Thyroid gland (tissue), 4 donors: ENCODE results near the gene CTSF. TPM values are rescaled to one million over a fixed set of nuclear protein-coding genes. Genes with fewer than 3 reads are reported as not detected.

Source experiments
- DNase-seq, 2 donors: peaks; one replicate each; pipeline ENCODE4 v3.0.0-alpha.2; 2019
- H3K27ac ChIP-seq, 3 donors: fragments of 200-600 bp; sonication (generic); 1 replicate in 2 of 3; 2 replicates in 1 of 3; pipeline ENCODE4 v1.5.1; 2016 to 2019; ENCODE audit warnings: mild to moderate bottlenecking in 1 of 3, moderate library complexity in 1 of 3
- H3K27me3 ChIP-seq: fragments of 200-600 bp; sonication (generic); one replicate; pipeline ENCODE4 v1.5.1; 2019
- H3K36me3 ChIP-seq, 2 donors: fragments of 200-600 bp; sonication (generic); one replicate each; pipeline ENCODE4 v1.5.1; 2016 to 2019
- H3K4me1 ChIP-seq, 2 donors: fragments of 200-600 bp; sonication (generic); one replicate each; pipeline ENCODE4 v1.5.1; 2017 to 2019
- H3K4me3 ChIP-seq, 3 donors: fragments of 200-600 bp; sonication (generic); replicated peaks in 1 of 3; 1 replicate in 2 of 3; 2 replicates in 1 of 3; pipeline ENCODE4 v1.5.1; 2016; ENCODE audit warnings: mild to moderate bottlenecking in 1 of 3
- H3K9me3 ChIP-seq: fragments of 200-600 bp; sonication (generic); one replicate; pipeline ENCODE4 v1.5.1; 2017
- POLR2A ChIP-seq, 2 donors: fragments of 450-650 bp; IDR thresholded peaks; one replicate each; pipeline ENCODE4 v1.6.1; 2017; ENCODE audit warnings: antibody characterized with exemption in 2 of 2, mild to moderate bottlenecking in 2 of 2, moderate library complexity in 1 of 2
- WGBS, 2 donors: methylation state at CpG; one replicate each; pipeline ENCODE4 v1.1.5; 2017; 5-methylcytosine and 5-hydroxymethylcytosine counted together
- intact Hi-C: fragments of 100-400 bp; cut with DNase I; formaldehyde crosslinking; loops from one replicate; pipeline ENCODE4 v1.15.1; 2023
- total RNA-seq, 4 donors: library from RNA; depleted of rRNA; stranded (reverse); fragments of >200 nt; gene quantifications; one replicate each; pipeline ENCODE4 v1.2.3, GENCODE V29; 2016
- TF ChIP-seq, protein P1 (sequence below), 6 experiments: fragments of 200-600 bp in 3 of 6; fragments of 450-650 bp in 3 of 6; sonication (generic) in 3 of 6; IDR thresholded peaks; one replicate each; pipeline ENCODE4 v1.5.1; 2016 to 2019; ENCODE audit warnings: antibody characterized with exemption in 6 of 6, mild to moderate bottlenecking in 2 of 6, inconsistent platforms in 1 of 6, moderate library complexity in 1 of 6

The CTSF gene
- total RNA-seq, 4 donors from 2014 or later, result 30.4 to 79.1 (median 64.6) TPM

DNA sequence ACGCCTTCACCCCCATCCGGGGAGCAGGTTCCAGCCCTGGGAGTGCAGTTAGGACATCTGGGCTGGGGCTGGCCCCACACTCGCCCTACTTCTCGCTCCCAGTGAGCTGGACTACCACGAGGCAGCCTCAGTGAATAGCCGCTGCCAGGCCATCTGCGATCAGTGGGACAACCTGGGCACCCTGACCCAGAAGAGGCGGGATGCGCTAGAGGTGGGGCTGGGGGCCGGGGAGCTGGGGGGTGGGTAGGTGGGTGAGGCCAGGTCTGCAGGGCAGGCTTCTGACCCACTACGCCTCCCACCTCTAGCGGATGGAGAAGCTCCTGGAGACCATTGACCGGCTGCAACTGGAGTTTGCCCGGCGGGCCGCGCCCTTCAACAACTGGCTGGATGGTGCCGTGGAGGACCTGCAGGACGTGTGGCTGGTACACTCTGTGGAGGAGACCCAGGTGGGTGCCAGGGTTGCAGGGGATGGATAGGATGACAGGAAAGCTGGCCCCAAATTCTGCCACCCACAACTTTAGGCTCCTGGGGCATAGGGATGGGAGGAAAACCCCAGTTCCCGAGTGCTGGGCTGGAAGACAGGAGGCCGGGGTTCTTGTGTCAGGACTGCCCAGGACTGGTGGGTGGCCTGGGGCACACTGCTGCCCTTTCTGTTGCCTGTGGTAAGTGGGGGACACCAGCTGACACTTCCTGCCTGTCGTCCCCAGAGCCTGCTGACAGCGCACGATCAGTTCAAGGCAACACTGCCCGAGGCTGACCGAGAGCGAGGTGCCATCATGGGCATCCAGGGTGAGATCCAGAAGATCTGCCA, 8.3 kb downstream of the CTSF start:
- Histone ChIP-seq H3K9me3 (no peaks in the 10 kb centered on the region), H3K4me1 (peaks cover 8 to 13% of the 10 kb centered on the region in 2 donors), H3K27me3 (no peaks in the 10 kb centered on the region), H3K36me3 (no peaks in the 10 kb centered on the region), H3K4me3 (no peak overlapping the region), H3K27ac (no peak overlapping the region)
- intact Hi-C loops, result no loop called here
- no peak for TF ChIP-seq POLR2A (IDR thresholded peaks at IDR 0.05)
- TF ChIP-seq, protein P1, sequence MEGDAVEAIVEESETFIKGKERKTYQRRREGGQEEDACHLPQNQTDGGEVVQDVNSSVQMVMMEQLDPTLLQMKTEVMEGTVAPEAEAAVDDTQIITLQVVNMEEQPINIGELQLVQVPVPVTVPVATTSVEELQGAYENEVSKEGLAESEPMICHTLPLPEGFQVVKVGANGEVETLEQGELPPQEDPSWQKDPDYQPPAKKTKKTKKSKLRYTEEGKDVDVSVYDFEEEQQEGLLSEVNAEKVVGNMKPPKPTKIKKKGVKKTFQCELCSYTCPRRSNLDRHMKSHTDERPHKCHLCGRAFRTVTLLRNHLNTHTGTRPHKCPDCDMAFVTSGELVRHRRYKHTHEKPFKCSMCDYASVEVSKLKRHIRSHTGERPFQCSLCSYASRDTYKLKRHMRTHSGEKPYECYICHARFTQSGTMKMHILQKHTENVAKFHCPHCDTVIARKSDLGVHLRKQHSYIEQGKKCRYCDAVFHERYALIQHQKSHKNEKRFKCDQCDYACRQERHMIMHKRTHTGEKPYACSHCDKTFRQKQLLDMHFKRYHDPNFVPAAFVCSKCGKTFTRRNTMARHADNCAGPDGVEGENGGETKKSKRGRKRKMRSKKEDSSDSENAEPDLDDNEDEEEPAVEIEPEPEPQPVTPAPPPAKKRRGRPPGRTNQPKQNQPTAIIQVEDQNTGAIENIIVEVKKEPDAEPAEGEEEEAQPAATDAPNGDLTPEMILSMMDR (IDR thresholded peaks at IDR 0.05), result no peak
- no peak for DNase-seq
- 68 to 79% methylated on average over 19 to 20 of the region's 27 CpGs for WGBS, 2 donors

DNA sequence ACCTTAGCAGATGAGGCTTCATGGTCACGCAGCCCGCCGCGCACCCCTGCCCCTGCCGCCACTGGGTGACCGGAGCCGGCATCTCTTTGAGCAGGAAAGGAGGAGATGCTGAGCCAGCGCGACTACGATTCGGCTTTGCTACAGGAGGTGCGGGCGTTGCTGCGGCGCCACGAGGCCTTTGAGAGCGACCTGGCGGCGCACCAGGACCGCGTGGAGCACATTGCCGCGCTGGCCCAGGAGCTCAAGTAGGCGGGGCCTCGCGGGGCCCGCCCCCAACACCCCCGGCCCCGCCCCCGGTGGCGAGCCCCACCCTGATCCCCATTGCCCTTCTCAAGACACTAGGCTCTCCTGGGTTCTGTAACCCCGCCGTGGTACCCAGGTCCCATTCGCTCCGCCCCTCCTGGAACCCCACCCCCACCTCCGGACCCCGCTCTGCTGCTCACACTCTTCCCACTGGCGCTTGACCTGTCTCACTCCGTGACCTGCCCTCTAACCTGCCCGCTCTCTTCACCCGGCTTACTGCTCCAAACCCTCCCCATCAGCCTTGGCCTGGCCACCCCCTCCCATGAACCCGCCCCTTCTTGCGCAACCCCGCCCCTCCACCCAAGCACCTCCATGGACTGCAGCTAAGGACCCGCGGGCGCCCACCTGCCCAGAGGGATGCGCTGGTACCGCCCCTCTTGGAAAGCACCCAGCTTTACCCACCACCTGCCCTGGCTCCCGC, 9.1 kb downstream of the CTSF start:
- H3K27me3 ChIP-seq, result no peaks in the 10 kb centered on the region
- 15% methylated on average over 23 to 37 of the region's 50 CpGs for WGBS, 2 donors
- no peak for TF ChIP-seq POLR2A (IDR thresholded peaks at IDR 0.05)
- TF ChIP-seq, protein P1 (IDR thresholded peaks at IDR 0.05), result no peak
- intact Hi-C loops, result no loop called here
- H3K4me3 ChIP-seq, result no peak overlapping the region
- peaks cover 8 to 13% of the 10 kb centered on the region in 2 donors for H3K4me1 ChIP-seq
- H3K27ac ChIP-seq, result no peak overlapping the region
- DNase-seq, result peak; percentile 39 to 49
- H3K9me3 ChIP-seq, result no peaks in the 10 kb centered on the region
- no peaks in the 10 kb centered on the region for H3K36me3 ChIP-seq

DNA sequence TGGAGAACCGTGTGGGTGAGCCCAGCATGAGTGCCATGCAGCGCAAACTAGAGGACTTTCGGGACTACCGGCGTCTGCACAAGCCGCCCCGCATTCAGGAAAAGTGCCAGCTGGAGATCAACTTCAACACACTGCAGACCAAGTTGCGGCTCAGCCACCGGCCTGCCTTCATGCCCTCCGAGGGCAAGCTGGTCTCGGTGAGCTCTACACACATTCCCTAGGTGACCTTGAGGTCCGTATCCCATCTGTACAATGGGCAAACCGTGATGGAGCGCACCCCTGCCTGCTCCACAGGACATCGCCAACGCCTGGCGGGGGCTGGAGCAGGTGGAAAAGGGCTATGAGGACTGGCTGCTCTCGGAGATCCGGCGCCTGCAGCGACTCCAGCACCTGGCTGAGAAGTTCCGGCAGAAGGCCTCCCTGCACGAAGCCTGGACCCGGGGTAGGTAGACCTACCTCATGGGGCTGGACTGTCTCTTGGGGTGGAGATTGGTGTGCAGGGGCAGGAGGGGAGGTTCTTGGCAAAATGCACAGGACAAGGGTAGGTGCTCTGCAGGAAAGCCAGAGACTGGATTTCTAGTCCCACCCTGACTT, 10.6 kb downstream of the CTSF start:
- WGBS, 2 donors, result 90 to 93% methylated on average over 22 to 24 of the region's 24 CpGs
- no peaks in the 10 kb centered on the region for H3K27me3 ChIP-seq
- H3K36me3 ChIP-seq, result no peaks in the 10 kb centered on the region
- H3K4me3 ChIP-seq, result no peak overlapping the region
- no peak for TF ChIP-seq POLR2A (IDR thresholded peaks at IDR 0.05)
- TF ChIP-seq, protein P1 (IDR thresholded peaks at IDR 0.05), result no peak
- intact Hi-C loops, result no loop called here
- H3K9me3 ChIP-seq, result no peaks in the 10 kb centered on the region
- no peak for DNase-seq
- H3K4me1 ChIP-seq, result peaks cover 8 to 13% of the 10 kb centered on the region in 2 donors
- no peak overlapping the region for H3K27ac ChIP-seq

DNA sequence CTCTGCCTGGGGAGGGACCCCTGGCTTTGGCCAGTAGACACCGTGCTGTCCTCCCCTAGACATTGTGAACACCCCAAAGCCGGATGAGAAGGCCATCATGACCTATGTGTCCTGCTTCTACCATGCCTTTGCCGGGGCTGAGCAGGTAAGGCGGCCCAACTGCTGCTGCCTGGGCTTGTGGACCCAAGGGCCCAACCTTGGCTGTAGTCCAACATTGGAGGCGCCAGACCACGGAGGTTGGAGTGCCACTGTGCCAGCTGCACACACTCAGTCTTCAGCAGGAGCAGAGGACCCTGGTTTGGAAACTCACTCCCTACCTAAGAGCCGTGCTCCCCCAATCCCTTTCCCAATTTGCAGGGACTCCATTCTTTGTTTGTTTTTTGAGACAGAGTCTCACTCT, 12.3 kb downstream of the CTSF start:
- DNase-seq, result peak; percentile 69 to 75
- no peaks in the 10 kb centered on the region for H3K9me3 ChIP-seq

More for the DNA sequence above, 12.3 kb downstream of the CTSF start:
- H3K27me3 ChIP-seq, result no peaks in the 10 kb centered on the region
- no peak overlapping the region for H3K4me3 ChIP-seq
- WGBS, 2 donors, result 51 to 63% methylated on average over 5 to 6 of the region's 7 CpGs
- H3K4me1 ChIP-seq, result peaks cover 8 to 13% of the 10 kb centered on the region in 2 donors
- H3K36me3 ChIP-seq, result no peaks in the 10 kb centered on the region
- TF ChIP-seq POLR2A (IDR thresholded peaks at IDR 0.05), result no peak
- TF ChIP-seq, protein P1 (IDR thresholded peaks at IDR 0.05), result no peak
- intact Hi-C loops, result no loop called here
- H3K27ac ChIP-seq, result no peak overlapping the region
